IPS-15b (cell line): ENCODE measurements around the gene MACF1.
"Not testable (repeated sequence)": the region's sequence is repeated elsewhere in the genome, so short reads cannot be mapped to it uniquely, and the experiment has no call there.

Experiments used
- H3K27me3 ChIP-seq: one replicate; pipeline ENCODE4 v1.6.1; 2013; ENCODE audit warnings: low read length; ENCODE audit not compliant: control insufficient read depth, insufficient read depth
- H3K36me3 ChIP-seq: one replicate; pipeline ENCODE4 v1.6.1; 2013; ENCODE audit warnings: low read length; ENCODE audit not compliant: control insufficient read depth, insufficient read depth
- H3K4me1 ChIP-seq: one replicate; pipeline ENCODE4 v1.6.1; 2013; ENCODE audit warnings: mild to moderate bottlenecking, low read length; ENCODE audit not compliant: control insufficient read depth, insufficient read depth
- H3K4me3 ChIP-seq: one replicate; pipeline ENCODE4 v1.5.1; 2013; ENCODE audit warnings: low read depth, low read length
- H3K9ac ChIP-seq: one replicate; pipeline ENCODE4 v1.6.1; 2013; ENCODE audit warnings: low read depth, mild to moderate bottlenecking, low read length
- H3K9me3 ChIP-seq: one replicate; pipeline ENCODE4 v1.6.1; 2013; ENCODE audit warnings: mild to moderate bottlenecking, low read length; ENCODE audit not compliant: control insufficient read depth, insufficient read depth

The MACF1 gene

GRCh38 chr1:39512234-39512847 lies 307.8 kb downstream of the MACF1 start:
- not testable (repeated sequence) for H3K36me3 ChIP-seq, H3K4me1 ChIP-seq

GRCh38 chr1:39514710-39515124 lies 310.2 kb downstream of the MACF1 start:
- H3K9ac ChIP-seq, H3K9me3 ChIP-seq, H3K27me3 ChIP-seq, H3K4me1 ChIP-seq, H3K36me3 ChIP-seq: not testable (repeated sequence)
- peak overlapping the region; percentile 13 for H3K4me3 ChIP-seq

More at GRCh38 chr1:39512234-39512847, 307.8 kb downstream of the MACF1 start:
- H3K9me3 ChIP-seq, H3K27me3 ChIP-seq, H3K9ac ChIP-seq, H3K4me3 ChIP-seq: not testable (repeated sequence)

DNA sequence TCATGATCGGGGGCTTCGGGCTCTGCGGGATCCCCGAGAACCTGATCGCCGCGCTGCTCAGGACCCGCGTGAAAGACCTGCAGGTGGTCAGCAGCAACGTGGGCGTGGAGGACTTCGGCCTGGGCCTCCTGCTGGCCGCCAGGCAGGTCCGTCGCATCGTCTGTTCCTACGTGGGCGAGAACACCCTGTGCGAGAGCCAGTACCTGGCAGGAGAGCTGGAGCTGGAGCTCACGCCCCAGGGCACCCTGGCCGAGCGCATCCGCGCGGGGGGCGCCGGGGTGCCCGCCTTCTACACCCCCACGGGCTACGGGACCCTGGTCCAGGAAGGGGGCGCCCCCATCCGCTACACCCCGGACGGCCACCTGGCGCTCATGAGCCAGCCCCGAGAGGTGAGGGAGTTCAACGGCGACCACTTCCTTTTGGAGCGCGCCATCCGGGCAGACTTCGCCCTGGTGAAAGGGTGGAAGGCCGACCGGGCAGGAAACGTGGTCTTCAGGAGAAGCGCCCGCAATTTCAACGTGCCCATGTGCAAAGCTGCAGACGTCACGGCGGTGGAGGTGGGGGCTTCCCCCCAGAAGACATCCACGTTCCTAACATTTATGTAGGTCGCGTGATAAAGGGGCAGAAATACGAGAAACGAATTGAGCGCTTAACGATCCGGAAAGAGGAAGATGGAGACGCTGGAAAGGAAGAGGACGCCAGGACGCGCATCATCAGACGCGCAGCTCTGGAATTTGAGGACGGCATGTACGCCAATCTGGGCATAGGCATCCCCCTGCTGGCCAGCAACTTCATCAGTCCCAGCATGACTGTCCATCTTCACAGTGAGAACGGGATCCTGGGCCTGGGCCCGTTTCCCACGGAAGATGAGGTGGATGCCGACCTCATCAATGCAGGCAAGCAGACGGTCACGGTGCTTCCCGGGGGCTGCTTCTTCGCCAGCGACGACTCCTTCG lies 310.9 kb downstream of the MACF1 start:
- H3K36me3 ChIP-seq, H3K9me3 ChIP-seq, H3K27me3 ChIP-seq, H3K4me1 ChIP-seq, H3K9ac ChIP-seq: not testable (repeated sequence)
- H3K4me3 ChIP-seq: peak overlapping the region; percentile 43

- H3K4me3 ChIP-seq, H3K36me3 ChIP-seq, H3K9ac ChIP-seq, H3K27me3 ChIP-seq, H3K9me3 ChIP-seq, H3K4me1 ChIP-seq: not testable (repeated sequence)
These were observed 312.3 kb downstream of the MACF1 start for GRCh38 chr1:39516841-39517240.

DNA sequence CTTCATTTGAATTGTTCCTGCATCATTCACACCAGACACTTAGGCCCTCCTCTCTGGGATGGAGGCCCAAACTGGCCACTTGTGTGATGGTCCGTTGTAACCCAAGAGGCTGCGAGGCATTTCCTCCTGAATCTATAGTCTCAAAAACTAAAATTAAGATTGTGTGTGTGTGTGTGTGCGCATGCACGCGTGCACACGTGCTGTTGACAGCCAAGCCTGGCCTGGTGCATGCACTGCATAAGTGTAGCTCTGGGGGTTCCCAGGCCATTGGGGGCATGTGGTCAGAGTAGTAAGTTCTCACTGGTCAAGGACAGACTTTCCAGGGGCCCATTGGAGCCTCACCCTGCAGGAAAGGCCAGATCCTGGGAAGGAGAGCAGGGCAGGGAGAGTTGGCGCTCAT lies 313.4 kb downstream of the MACF1 start:
- not testable (repeated sequence) for H3K4me1 ChIP-seq, H3K9ac ChIP-seq, H3K9me3 ChIP-seq, H3K4me3 ChIP-seq, H3K36me3 ChIP-seq, H3K27me3 ChIP-seq

DNA sequence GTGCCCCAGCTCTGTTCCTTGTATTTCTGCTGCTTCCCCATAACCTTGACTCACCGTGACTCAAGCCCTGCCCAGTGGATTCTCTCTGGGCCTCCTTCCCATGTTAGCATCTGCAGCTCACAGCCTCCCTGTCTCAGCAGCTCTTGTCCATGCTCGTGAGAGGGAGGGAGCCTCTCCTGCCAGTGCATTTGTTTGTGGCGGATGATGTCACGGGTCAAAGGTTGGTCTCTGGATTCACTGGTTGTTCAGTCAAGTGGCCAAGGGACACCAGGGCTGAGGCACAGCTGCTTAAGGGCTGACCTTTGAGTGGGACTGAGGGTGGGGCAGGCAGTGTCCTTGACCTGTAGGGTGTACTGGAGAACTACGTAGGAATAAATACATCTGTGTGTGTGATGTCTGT lies 314.9 kb downstream of the MACF1 start:
- not testable (repeated sequence) for H3K36me3 ChIP-seq, H3K4me1 ChIP-seq, H3K9ac ChIP-seq, H3K4me3 ChIP-seq, H3K27me3 ChIP-seq, H3K9me3 ChIP-seq

- H3K9me3 ChIP-seq, H3K27me3 ChIP-seq, H3K4me1 ChIP-seq, H3K4me3 ChIP-seq, H3K9ac ChIP-seq, H3K36me3 ChIP-seq: not testable (repeated sequence)
These were observed 317.7 kb downstream of the MACF1 start for GRCh38 chr1:39522221-39522620.

- H3K36me3 ChIP-seq: peaks cover 5% of the 10 kb centered on the region
- no peak overlapping the region for H3K9ac ChIP-seq
- no peaks in the 10 kb centered on the region for H3K27me3 ChIP-seq
- no peaks in the 10 kb centered on the region for H3K4me1 ChIP-seq
- no peaks in the 10 kb centered on the region for H3K9me3 ChIP-seq
- no peak overlapping the region for H3K4me3 ChIP-seq
These were observed 318.4 kb downstream of the MACF1 start for GRCh38 chr1:39522661-39523567.

GRCh38 chr1:39524171-39524570 lies 319.7 kb downstream of the MACF1 start:
- H3K36me3 ChIP-seq: peaks cover 6% of the 10 kb centered on the region
- no peak overlapping the region for H3K4me3 ChIP-seq
- H3K4me1 ChIP-seq: no peaks in the 10 kb centered on the region
- H3K9me3 ChIP-seq: no peaks in the 10 kb centered on the region
- no peaks in the 10 kb centered on the region for H3K27me3 ChIP-seq
- no peak overlapping the region for H3K9ac ChIP-seq

DNA sequence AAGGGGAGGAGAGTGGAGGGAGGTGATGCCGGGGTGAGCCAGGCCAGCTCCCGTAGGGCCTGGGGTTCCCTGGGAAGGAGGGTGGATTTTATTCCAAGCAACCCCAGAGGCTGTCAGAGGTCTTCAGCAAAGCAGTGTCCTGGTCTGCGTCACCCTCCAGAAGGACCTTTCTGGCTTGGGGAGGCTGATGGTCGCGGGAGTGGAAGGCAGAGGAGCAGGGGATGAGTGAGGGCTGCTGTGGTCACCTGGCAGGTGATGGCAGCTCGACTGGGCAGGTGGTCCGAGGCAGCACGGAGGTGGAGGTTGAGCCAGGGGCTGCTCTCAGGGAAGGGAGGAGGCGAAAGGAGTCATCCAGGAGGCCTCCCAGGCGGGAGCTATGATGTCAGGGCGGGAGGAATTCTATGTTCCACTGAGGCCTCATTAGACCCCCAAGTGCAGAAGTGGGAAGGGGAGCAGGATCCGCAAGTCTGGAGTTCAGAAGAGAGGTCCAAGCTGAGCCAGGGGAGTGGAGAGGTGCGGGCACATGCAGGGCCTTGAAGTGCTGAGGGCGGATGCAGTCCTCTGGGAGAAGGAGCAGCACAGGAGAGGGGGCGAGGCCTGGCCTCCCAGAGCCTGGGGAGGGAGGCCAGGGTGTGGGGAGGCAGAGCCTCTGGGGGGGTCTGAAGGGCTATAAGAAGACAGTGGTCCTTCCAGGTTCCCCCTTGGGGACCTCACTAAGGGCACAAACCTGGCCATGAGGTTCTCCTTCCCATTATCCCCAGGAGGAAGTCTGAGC lies 320.3 kb downstream of the MACF1 start:
- peaks cover 7% of the 10 kb centered on the region for H3K36me3 ChIP-seq
- H3K9ac ChIP-seq: no peak overlapping the region
- H3K27me3 ChIP-seq: no peaks in the 10 kb centered on the region
- H3K9me3 ChIP-seq: no peaks in the 10 kb centered on the region
- no peaks in the 10 kb centered on the region for H3K4me1 ChIP-seq
- H3K4me3 ChIP-seq: no peak overlapping the region
